HFFc6 (cell line): ENCODE measurements around the gene FMN1. TPM values are rescaled to one million over a fixed set of nuclear protein-coding genes. Genes with fewer than 3 reads are reported as not detected.

Experiments used
- DNase-seq: peaks from one replicate; pipeline ENCODE4 v3.0.0-alpha.2; 2018
- H3K27ac Mint-ChIP-seq: 2 replicates; pipeline ENCODE4 v1.8.0; 2020; ENCODE audit warnings: mild to moderate bottlenecking, mixed read lengths
- H3K27me3 Mint-ChIP-seq: 2 replicates; pipeline ENCODE4 v1.8.0; 2021; ENCODE audit warnings: mild to moderate bottlenecking, moderate library complexity, mixed read lengths; ENCODE audit not compliant: insufficient read depth
- H3K36me3 Mint-ChIP-seq: 2 replicates; pipeline ENCODE4 v1.8.0; 2021; ENCODE audit warnings: low read depth, mixed read lengths
- H3K4me1 Mint-ChIP-seq: 2 replicates; pipeline ENCODE4 v1.8.0; 2020; ENCODE audit warnings: low read depth, mixed read lengths
- H3K4me3 Mint-ChIP-seq: 2 replicates; pipeline ENCODE4 v1.8.0; 2020; ENCODE audit warnings: mild to moderate bottlenecking, moderate library complexity, mixed read lengths
- H3K9me3 Mint-ChIP-seq: 2 replicates; pipeline ENCODE4 v1.8.0; 2020; ENCODE audit warnings: mild to moderate bottlenecking, mixed read lengths
- CTCF ChIP-seq: fragments of 200-600 bp; sonication (generic); IDR thresholded peaks from 2 replicates; pipeline ENCODE4 v1.5.0; 2021; ENCODE audit warnings: antibody characterized with exemption, mild to moderate bottlenecking
- total RNA-seq, 6 experiments: library from RNA; stranded (reverse); fragmentation: NEBNext Ultra II Directional; extraction: Animal tissue kit (Norgen Biotek cat#: 25700); gene quantifications; 2 replicates in 1 of 6; 3 replicates in 5 of 6; pipeline ENCODE4 v1.2.3, GENCODE V29; 2021

FMN1 gene
- total RNA-seq, 6 experiments from 2014 or later = 8.3 to 14.0 (median 12.6) TPM

DNA sequence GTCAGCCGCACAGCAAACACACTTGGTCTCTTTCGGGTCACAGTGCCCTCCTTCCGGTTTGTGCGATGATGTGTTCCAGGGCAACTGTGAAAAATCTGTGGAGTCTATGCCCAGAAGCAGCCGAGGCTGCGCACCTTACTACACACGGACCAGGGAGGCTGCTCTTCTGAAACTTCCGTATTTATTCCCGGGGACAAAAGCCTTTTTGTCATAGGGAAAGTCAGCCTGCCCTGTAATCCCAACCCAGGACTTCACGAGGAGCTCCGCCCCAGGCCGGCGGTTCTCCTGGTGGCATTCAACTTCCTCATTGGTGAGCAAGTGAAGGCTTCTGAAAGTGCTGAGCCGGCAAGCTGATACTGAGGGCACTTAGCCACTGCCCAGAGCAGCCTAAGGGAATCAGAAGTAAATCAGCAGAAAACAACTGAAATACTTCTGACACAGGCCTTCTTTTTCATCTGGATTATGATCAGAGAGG is 126.5 kb downstream of the FMN1 start:
- Mint-ChIP-seq H3K4me3 (peak overlapping the region; percentile 89), H3K27ac (peak overlapping the region; percentile 98), H3K27me3 (peaks cover 1% of the 10 kb centered on the region; the same call in 1 of the 2 replicates), H3K9me3 (no peaks in the 10 kb centered on the region), H3K4me1 (peaks cover 64% of the 10 kb centered on the region), H3K36me3 (peaks cover 12% of the 10 kb centered on the region)
- DNase-seq = peak; percentile 68
- no peak for TF ChIP-seq CTCF

DNA sequence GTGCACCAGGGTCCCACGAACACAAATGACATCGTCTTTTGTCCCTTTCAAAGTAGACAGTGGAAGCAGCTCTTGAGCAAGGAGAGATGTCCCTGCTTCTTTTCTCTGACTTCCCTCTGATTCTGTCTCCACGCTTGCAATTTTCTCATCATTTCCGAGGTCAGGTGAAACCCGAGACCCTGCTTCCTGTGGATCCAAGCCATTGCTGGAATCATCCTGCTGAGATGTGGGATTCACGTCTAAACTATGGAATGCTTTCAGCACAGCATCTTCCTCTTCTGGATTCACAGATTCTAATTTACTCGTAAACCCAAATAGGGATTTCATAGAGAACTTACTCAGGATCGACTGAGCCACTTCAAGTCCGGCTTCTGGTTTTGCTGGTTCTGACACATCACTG is 127.1 kb downstream of the FMN1 start:
- Mint-ChIP-seq H3K36me3 (peaks cover 17% of the 10 kb centered on the region), H3K4me1 (peaks cover 67% of the 10 kb centered on the region), H3K27ac (peak overlapping the region; percentile 98), H3K9me3 (no peaks in the 10 kb centered on the region), H3K4me3 (peak overlapping the region; percentile 89), H3K27me3 (peaks cover 1% of the 10 kb centered on the region; the same call in 1 of the 2 replicates)
- DNase-seq = peak; percentile 79
- TF ChIP-seq CTCF = no peak

- Mint-ChIP-seq H3K27ac (peak overlapping the region; percentile 98), H3K27me3 (peaks cover 1% of the 10 kb centered on the region; the same call in 1 of the 2 replicates), H3K4me3 (peak overlapping the region; percentile 89)
These were observed 127.9 kb downstream of the FMN1 start for GRCh38 chr15:33066584-33066983.

GRCh38 chr15:33064878-33065277 is 129.6 kb downstream of the FMN1 start:
- Mint-ChIP-seq H3K27me3 (peaks cover 1% of the 10 kb centered on the region; the same call in 1 of the 2 replicates), H3K4me1 (peaks cover 76% of the 10 kb centered on the region), H3K9me3 (no peaks in the 10 kb centered on the region), H3K4me3 (peak overlapping the region; percentile 89), H3K36me3 (peaks cover 17% of the 10 kb centered on the region), H3K27ac (peak overlapping the region; percentile 81)
- peak; percentile 48 for DNase-seq
- no peak for TF ChIP-seq CTCF

More at GRCh38 chr15:33066584-33066983, 127.9 kb downstream of the FMN1 start:
- Mint-ChIP-seq H3K9me3 (no peaks in the 10 kb centered on the region), H3K4me1 (peaks cover 67% of the 10 kb centered on the region), H3K36me3 (peaks cover 17% of the 10 kb centered on the region)
- DNase-seq = no peak
- no peak for TF ChIP-seq CTCF

DNA sequence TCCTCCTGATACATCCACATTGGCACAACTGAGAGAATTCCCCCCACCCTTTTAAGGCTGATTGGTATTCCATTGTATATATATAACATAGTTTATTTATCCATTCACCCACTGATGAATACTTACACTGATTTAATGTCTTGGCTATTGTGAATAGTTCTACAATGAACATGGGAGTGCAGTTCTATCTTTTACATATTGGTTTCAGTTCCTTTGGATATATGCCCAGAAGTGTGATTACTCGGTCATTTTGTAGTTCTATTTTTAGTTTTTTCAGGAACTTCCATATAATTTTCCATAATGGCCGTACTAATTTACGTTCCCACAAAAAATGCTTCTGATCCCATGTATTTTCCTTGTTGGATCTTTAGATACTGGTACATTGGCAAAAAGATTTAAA is 135.3 kb downstream of the FMN1 start:
- Mint-ChIP-seq H3K9me3 (no peaks in the 10 kb centered on the region), H3K4me1 (peaks cover 53% of the 10 kb centered on the region), H3K27me3 (peaks cover 4% of the 10 kb centered on the region; the same call in 1 of the 2 replicates), H3K36me3 (peaks cover 23% of the 10 kb centered on the region), H3K4me3 (0 out of 2 replicates have a peak overlapping the region, but pooled peaks have one; percentile 8), H3K27ac (no peak overlapping the region)
- TF ChIP-seq CTCF = no peak
- peak; percentile 47 for DNase-seq
